ENCODE results near the gene CYFIP1. TPM values are rescaled to one million over a fixed set of nuclear protein-coding genes. Genes with fewer than 3 reads are reported as not detected.

CYFIP1 gene
- total RNA-seq, 3 donors from 2014 or later, result 139 to 210 (median 143) TPM

DNA sequence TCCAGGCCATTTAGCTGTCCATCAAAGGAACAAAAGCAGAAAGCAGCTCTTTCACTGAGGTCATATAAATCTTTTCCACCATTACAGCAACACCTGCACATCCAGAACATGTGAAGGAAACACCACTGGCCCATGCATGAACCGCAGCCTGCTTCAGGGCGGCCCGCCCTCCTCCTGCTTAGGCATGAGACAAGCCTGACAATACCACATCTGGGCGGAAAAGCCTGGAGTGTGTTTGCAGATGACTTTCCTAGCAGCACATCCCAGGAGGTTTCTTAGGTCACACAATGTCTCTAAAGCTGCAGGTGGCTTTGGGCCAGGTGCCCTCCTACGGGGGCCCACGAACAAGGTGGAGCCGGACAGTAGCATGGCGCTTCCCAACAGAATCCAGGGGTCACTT lies 19.6 kb downstream of the CYFIP1 start:
- H3K4me3 ChIP-seq, result no peak overlapping the region
- H3K9me3 ChIP-seq, result no peaks in the 10 kb centered on the region
- peaks cover 13% of the 10 kb centered on the region for H3K4me1 ChIP-seq (ENCODE audit: low read depth)
- intact Hi-C loops (cut with DNase I, micrococcal nuclease), result no loop called here
- ATAC-seq (no peak), DNase-seq (no peak)
- no peaks in the 10 kb centered on the region for H3K36me3 ChIP-seq (ENCODE audit: low read depth)
- TF ChIP-seq, protein P1, sequence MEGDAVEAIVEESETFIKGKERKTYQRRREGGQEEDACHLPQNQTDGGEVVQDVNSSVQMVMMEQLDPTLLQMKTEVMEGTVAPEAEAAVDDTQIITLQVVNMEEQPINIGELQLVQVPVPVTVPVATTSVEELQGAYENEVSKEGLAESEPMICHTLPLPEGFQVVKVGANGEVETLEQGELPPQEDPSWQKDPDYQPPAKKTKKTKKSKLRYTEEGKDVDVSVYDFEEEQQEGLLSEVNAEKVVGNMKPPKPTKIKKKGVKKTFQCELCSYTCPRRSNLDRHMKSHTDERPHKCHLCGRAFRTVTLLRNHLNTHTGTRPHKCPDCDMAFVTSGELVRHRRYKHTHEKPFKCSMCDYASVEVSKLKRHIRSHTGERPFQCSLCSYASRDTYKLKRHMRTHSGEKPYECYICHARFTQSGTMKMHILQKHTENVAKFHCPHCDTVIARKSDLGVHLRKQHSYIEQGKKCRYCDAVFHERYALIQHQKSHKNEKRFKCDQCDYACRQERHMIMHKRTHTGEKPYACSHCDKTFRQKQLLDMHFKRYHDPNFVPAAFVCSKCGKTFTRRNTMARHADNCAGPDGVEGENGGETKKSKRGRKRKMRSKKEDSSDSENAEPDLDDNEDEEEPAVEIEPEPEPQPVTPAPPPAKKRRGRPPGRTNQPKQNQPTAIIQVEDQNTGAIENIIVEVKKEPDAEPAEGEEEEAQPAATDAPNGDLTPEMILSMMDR (IDR thresholded peaks at IDR 0.05), result no peak

DNA sequence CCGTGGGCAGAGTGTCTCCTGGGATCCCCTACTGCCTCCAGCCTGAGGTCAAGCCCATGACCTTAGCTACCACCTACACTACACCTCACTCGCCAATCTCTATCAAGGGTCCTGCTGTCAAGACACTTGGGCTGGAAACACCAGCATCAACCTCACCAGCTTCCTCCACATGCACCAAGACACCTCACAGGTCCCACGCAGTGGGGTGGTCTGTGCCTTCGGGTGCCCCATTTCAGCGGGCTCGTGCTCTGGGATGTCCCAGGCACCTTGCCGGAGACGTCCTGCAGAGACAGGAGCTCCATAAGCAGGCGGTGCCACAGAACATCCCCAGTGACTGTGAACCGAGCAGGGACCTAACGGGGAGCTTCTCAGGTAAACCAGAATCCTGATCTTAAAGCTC lies 20.0 kb downstream of the CYFIP1 start:
- H3K9me3 ChIP-seq, result no peaks in the 10 kb centered on the region
- DNase-seq, result peak in 1 of 3 donors; percentile 32
- intact Hi-C loops (cut with DNase I, micrococcal nuclease), result no loop called here
- peaks cover 13% of the 10 kb centered on the region for H3K4me1 ChIP-seq (ENCODE audit: low read depth)
- H3K36me3 ChIP-seq (ENCODE audit: low read depth), result no peaks in the 10 kb centered on the region
- TF ChIP-seq, protein P1 (IDR thresholded peaks at IDR 0.05), result no peak
- ATAC-seq, result no peak
- H3K4me3 ChIP-seq, result no peak overlapping the region

DNA sequence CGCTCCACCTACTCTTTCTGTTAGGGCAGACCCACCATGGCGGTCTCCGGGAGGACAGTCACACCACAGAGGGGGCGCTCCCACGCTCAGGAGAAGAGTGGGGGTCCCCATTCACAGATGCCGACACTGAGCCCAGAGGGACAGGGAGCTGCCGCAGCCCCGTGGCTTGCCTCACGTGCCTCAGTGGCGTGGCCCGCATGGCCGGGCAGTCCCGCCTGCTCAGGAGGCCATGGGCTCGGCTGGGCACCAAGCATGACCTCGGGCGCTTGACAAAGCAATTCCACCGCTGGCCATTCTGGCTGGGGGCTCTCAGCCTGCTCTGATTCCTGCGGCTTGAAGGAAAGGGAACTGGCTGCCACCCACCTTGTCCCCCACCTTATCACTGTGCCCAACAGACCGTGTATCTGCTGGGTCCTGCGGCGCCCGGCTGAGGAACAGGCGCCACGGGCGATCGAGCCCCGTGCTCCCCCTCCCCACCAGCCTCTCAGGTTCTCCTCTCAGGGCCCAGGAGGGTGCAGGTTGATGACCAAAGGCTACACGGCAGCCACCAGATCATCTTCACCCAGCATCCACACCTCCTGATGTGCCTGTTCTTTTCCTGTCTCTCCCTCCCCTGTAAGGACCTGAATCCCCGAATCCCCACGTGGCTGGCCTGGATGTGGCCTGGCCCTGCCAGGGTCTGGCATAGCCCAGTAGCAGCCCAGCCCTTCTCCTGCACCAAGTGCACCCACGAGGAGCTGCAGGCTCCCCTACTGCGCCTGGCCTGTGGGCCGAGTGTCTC lies 20.7 kb downstream of the CYFIP1 start:
- no peak overlapping the region for H3K4me3 ChIP-seq
- peaks cover 13% of the 10 kb centered on the region for H3K4me1 ChIP-seq (ENCODE audit: low read depth)
- DNase-seq (no peak), ATAC-seq (peak; percentile 5)
- no peaks in the 10 kb centered on the region for H3K9me3 ChIP-seq
- intact Hi-C loops (cut with DNase I, micrococcal nuclease), result no loop called here
- no peaks in the 10 kb centered on the region for H3K36me3 ChIP-seq (ENCODE audit: low read depth)
- TF ChIP-seq, protein P1 (IDR thresholded peaks at IDR 0.05), result no peak

- intact Hi-C loops (cut with DNase I, micrococcal nuclease), result no loop called here
- Histone ChIP-seq H3K36me3 (ENCODE audit: low read depth) (no peaks in the 10 kb centered on the region), H3K9me3 (no peaks in the 10 kb centered on the region), H3K4me1 (ENCODE audit: low read depth) (peaks cover 13% of the 10 kb centered on the region), H3K4me3 (no peak overlapping the region)
- DNase-seq (no peak), ATAC-seq (no peak)
- TF ChIP-seq, protein P1 (IDR thresholded peaks at IDR 0.05), result no peak
Observed at GRCh38 chr15:22958487-22959280, 21.5 kb downstream of the CYFIP1 start.

GRCh38 chr15:22956978-22957260 lies 23.2 kb downstream of the CYFIP1 start:
- Histone ChIP-seq H3K4me3 (no peak overlapping the region), H3K9me3 (no peaks in the 10 kb centered on the region), H3K4me1 (ENCODE audit: low read depth) (peaks cover 10% of the 10 kb centered on the region), H3K36me3 (ENCODE audit: low read depth) (no peaks in the 10 kb centered on the region)
- ATAC-seq (no peak), DNase-seq (no peak)
- TF ChIP-seq, protein P1 (IDR thresholded peaks at IDR 0.05), result no peak
- intact Hi-C loops (cut with DNase I, micrococcal nuclease), result no loop called here

All from mucosa of descending colon (tissue), 3 donors.